DOHH2 (cell line): Measurements from ENCODE around the gene NNT.

ENCODE experiments used
- CTCF ChIP-seq: fragments of 200-600 bp; sonication (generic); IDR thresholded peaks from one replicate; pipeline ENCODE4 v1.5.1; 2014; ENCODE audit warnings: antibody characterized with exemption, mild to moderate bottlenecking, low read depth, low read length; ENCODE audit not compliant: poor library complexity, severe bottlenecking
- EZH2phosphoT487 ChIP-seq: fragments of 200-600 bp; sonication (generic); IDR thresholded peaks from 2 replicates; pipeline ENCODE4 v1.6.1; 2017; ENCODE audit warnings: borderline replicate concordance, mild to moderate bottlenecking, antibody characterized with exemption, low read length, moderate library complexity, mixed read lengths

- TF ChIP-seq CTCF (no peak), EZH2phosphoT487 (no peak)
These were observed 42.9 kb upstream of the NNT start for GRCh38 chr5:43560128-43560527.
